H1 (cell line): ENCODE data around the gene CYSRT1. TPM values are rescaled to one million over a fixed set of nuclear protein-coding genes. Genes with fewer than 3 reads are reported as not detected.

Experiments used
- CTCF ChIA-PET: fragments of 300-600 bp; sonication (Branson Sonifier 250); formaldehyde crosslinking; loops from one replicate; lab custom pipeline; 2021; ENCODE audit not compliant: partially characterized antibody; lab: Charles Lee
- POLR2A ChIA-PET: fragments of 300-600 bp; sonication (Branson Sonifier 250); formaldehyde crosslinking; loops from one replicate; lab custom pipeline; 2021; ENCODE audit warnings: inconsistent platforms; ENCODE audit not compliant: partially characterized antibody; lab: Charles Lee
- DNase-seq, 2 experiments: peaks; one replicate each; pipeline versions ENCODE4 v3.0.0 to v3.0.0-alpha.2; 2010 to 2022; ENCODE audit warnings: low spot score in 2 of 2, low read depth in 1 of 2, mixed read lengths in 1 of 2
- FAIRE-seq: peaks from 2 replicates; lab custom pipeline; 2011; peaks lifted over from hg19 to GRCh38; lab: Jason Lieb, UNC
- H2AFZ ChIP-seq: 2 replicates; pipeline ENCODE4 v1.8.1; 2012; ENCODE audit warnings: low read length, inconsistent platforms
- H2AK5ac ChIP-seq: 2 replicates; pipeline ENCODE4 v1.6.1; 2013; ENCODE audit warnings: low read depth, low read length
- H2BK120ac ChIP-seq: replicated peaks from 2 replicates; pipeline ENCODE3; 2013; ENCODE audit warnings: low read depth, low read length, inconsistent platforms
- H2BK12ac ChIP-seq: 2 replicates; pipeline ENCODE4 v1.6.1; 2013; ENCODE audit warnings: low read depth, low read length
- H2BK15ac ChIP-seq: 2 replicates; pipeline ENCODE4 v1.6.1; 2013; ENCODE audit warnings: low read length
- H2BK20ac ChIP-seq: 2 replicates; pipeline ENCODE4 v1.6.1; 2013; ENCODE audit warnings: low read length
- H2BK5ac ChIP-seq: 2 replicates; pipeline ENCODE4 v1.6.1; 2013; ENCODE audit warnings: low read depth, low read length
- H3K14ac ChIP-seq: 2 replicates; pipeline ENCODE4 v1.6.1; 2013; ENCODE audit warnings: inconsistent platforms; ENCODE audit not compliant: insufficient read length
- H3K18ac ChIP-seq: 2 replicates; pipeline ENCODE4 v1.6.1; 2013; ENCODE audit warnings: low read length; ENCODE audit errors: extremely low read depth
- H3K23ac ChIP-seq: 2 replicates; pipeline ENCODE4 v1.6.1; 2013; ENCODE audit warnings: inconsistent platforms; ENCODE audit not compliant: insufficient read length
- H3K23me2 ChIP-seq: 2 replicates; pipeline ENCODE4 v1.6.1; 2013; ENCODE audit warnings: low read depth, low read length
- H3K27ac ChIP-seq: 2 replicates; pipeline ENCODE4 v1.6.1; 2011; ENCODE audit warnings: low read depth, low read length, inconsistent platforms
- H3K27me3 ChIP-seq, 4 experiments: replicated peaks in 1 of 4; 1 replicate in 1 of 4; 2 replicates in 3 of 4; pipeline versions ENCODE4 v1.6.1 to v1.8.1; 2011 to 2013; ENCODE audit warnings: low read length in 3 of 4, mild to moderate bottlenecking in 3 of 4, inconsistent platforms in 2 of 4, mixed read lengths in 2 of 4, moderate library complexity in 1 of 4; ENCODE audit not compliant: control insufficient read depth in 3 of 4, insufficient read depth in 3 of 4; ENCODE audit errors: extremely low read depth in 1 of 4
- H3K36me3 ChIP-seq, 4 experiments: 2 replicates each; pipeline versions ENCODE4 v1.6.1 to v1.8.1; 2011 to 2013; ENCODE audit warnings: mild to moderate bottlenecking in 4 of 4, low read length in 3 of 4, moderate library complexity in 2 of 4, control low read depth in 1 of 4, inconsistent platforms in 1 of 4; ENCODE audit not compliant: insufficient read depth in 4 of 4, control insufficient read depth in 2 of 4
- H3K4ac ChIP-seq: replicated peaks from 2 replicates; pipeline ENCODE3; 2013; ENCODE audit warnings: low read length, low read depth, mixed read lengths, inconsistent platforms; ENCODE audit not compliant: insufficient read length
- H3K4me1 ChIP-seq, 4 experiments: replicated peaks in 1 of 4; 1 replicate in 1 of 4; 2 replicates in 3 of 4; pipeline versions ENCODE4 v1.6.1 to v1.8.1; 2011 to 2013; ENCODE audit warnings: low read length in 3 of 4, inconsistent platforms in 2 of 4, mixed read lengths in 1 of 4; ENCODE audit not compliant: insufficient read depth in 4 of 4, control insufficient read depth in 3 of 4
- H3K4me2 ChIP-seq, 2 experiments: 2 replicates each; pipeline versions ENCODE4 v1.6.1 to v1.8.1; 2011 to 2013; ENCODE audit warnings: low read depth in 2 of 2, low read length in 2 of 2, control low read depth in 1 of 2, inconsistent platforms in 1 of 2, mild to moderate bottlenecking in 1 of 2; ENCODE audit not compliant: insufficient read depth in 1 of 2
- H3K4me3 ChIP-seq, 4 experiments: fragments of 200-600, 300-600 bp in 1 of 4; sonication (generic), shearing (Covaris generic), sonication (Bioruptor Twin) in 1 of 4; 2 replicates each; pipeline versions ENCODE4 v1.5.1 to v1.8.1; 2011 to 2016; ENCODE audit warnings: low read length in 4 of 4, low read depth in 3 of 4, control low read depth in 2 of 4, inconsistent platforms in 2 of 4, mild to moderate bottlenecking in 2 of 4, mixed read lengths in 1 of 4, moderate library complexity in 1 of 4; ENCODE audit not compliant: insufficient read depth in 2 of 4; ENCODE audit errors: extremely low read depth in 1 of 4
- H3K56ac ChIP-seq: replicated peaks from 2 replicates; pipeline ENCODE3; 2013; ENCODE audit warnings: low read depth, mild to moderate bottlenecking, mixed read lengths, low read length, inconsistent platforms; ENCODE audit not compliant: insufficient read length
- H3K79me1 ChIP-seq: 2 replicates; pipeline ENCODE4 v1.6.1; 2013; ENCODE audit warnings: low read depth, low read length, control low read depth
- H3K79me2 ChIP-seq, 2 experiments: 2 replicates each; pipeline versions ENCODE4 v1.6.1 to v1.8.1; 2012 to 2013; ENCODE audit warnings: low read length in 2 of 2, mild to moderate bottlenecking in 2 of 2, inconsistent platforms in 1 of 2; ENCODE audit not compliant: insufficient read depth in 2 of 2, control insufficient read depth in 1 of 2
- H3K9ac ChIP-seq, 4 experiments: replicated peaks in 1 of 4; 1 replicate in 1 of 4; 2 replicates in 3 of 4; pipeline versions ENCODE4 v1.6.1 to v1.8.1; 2011 to 2013; ENCODE audit warnings: low read depth in 3 of 4, low read length in 3 of 4, control low read depth in 2 of 4, mild to moderate bottlenecking in 2 of 4, moderate library complexity in 2 of 4, inconsistent platforms in 1 of 4; ENCODE audit errors: extremely low read depth in 1 of 4
- H3K9me3 ChIP-seq, 2 experiments: 2 replicates each; pipeline versions ENCODE4 v1.6.1 to v1.8.1; 2012 to 2013; ENCODE audit warnings: mild to moderate bottlenecking in 2 of 2, moderate library complexity in 2 of 2, control low read depth in 1 of 2, inconsistent platforms in 1 of 2, low read depth in 1 of 2, low read length in 1 of 2, mixed read lengths in 1 of 2; ENCODE audit not compliant: insufficient read depth in 2 of 2
- H4K20me1 ChIP-seq, 2 experiments: replicated peaks in 1 of 2; 2 replicates each; pipeline versions ENCODE3 to v1.8.1; 2011 to 2013; ENCODE audit warnings: inconsistent platforms in 2 of 2, low read length in 2 of 2, mild to moderate bottlenecking in 1 of 2; ENCODE audit not compliant: insufficient read depth in 2 of 2, control insufficient read depth in 1 of 2
- H4K5ac ChIP-seq: 2 replicates; pipeline ENCODE4 v1.6.1; 2013; ENCODE audit warnings: low read length, low read depth, mixed read lengths, inconsistent platforms; ENCODE audit not compliant: insufficient read length
- H4K8ac ChIP-seq: 2 replicates; pipeline ENCODE4 v1.8.0; 2013; ENCODE audit warnings: mild to moderate bottlenecking, moderate library complexity, low read length, inconsistent platforms; ENCODE audit not compliant: insufficient read depth; ENCODE audit errors: extremely low read depth
- H4K91ac ChIP-seq: replicated peaks from 2 replicates; pipeline ENCODE3; 2013; ENCODE audit warnings: low read length, mixed read lengths, inconsistent platforms; ENCODE audit not compliant: insufficient read length
- CBX8 ChIP-seq: fragments of 300-800, 300-1000 bp; sonication (generic); IDR thresholded peaks from 2 replicates; pipeline ENCODE4 v1.7.1; 2016; ENCODE audit warnings: low read depth, low read length, borderline replicate concordance
- PHF8 ChIP-seq: fragments of 200-600 bp; sonication (generic); conservative IDR thresholded peaks from 2 replicates; pipeline ENCODE4 v1.7.1; 2012; ENCODE audit warnings: low read depth, mild to moderate bottlenecking, inconsistent platforms, low read length, moderate library complexity
- SAP30 ChIP-seq: fragments of 300-600 bp; sonication (generic); IDR thresholded peaks from 2 replicates; pipeline ENCODE4 v1.7.1; 2012; ENCODE audit warnings: low read length, moderate library complexity, mild to moderate bottlenecking, inconsistent platforms; ENCODE audit not compliant: insufficient read depth, insufficient replicate concordance
- WGBS, 2 experiments: shearing (Covaris generic) in 1 of 2; methylation state at CpG; one replicate each; pipeline versions ENCODE4 v1.1.6 to v1.1.7; 2013 to 2015; ENCODE audit warnings: low lambda C conversion rate in 2 of 2, mixed read lengths in 2 of 2, inconsistent platforms in 1 of 2, low coverage in 1 of 2, missing lambda C conversion rate in 1 of 2; ENCODE audit not compliant: insufficient replicate concordance in 2 of 2, insufficient coverage in 1 of 2, insufficient read length in 1 of 2; ENCODE audit errors: extremely low coverage in 1 of 2, missing lambda C conversion rate in 1 of 2; 5-methylcytosine and 5-hydroxymethylcytosine counted together
- polyA plus RNA-seq, 7 experiments: library from polyadenylated mRNA; depleted of rRNA in 3 of 7; stranded (reverse) in 5 of 7; unstranded in 2 of 7; fragments of >200 nt in 5 of 7; fragments of 200-250 nt in 2 of 7; gene quantifications; 1 replicate in 5 of 7; 2 replicates in 1 of 7; 4 replicates in 1 of 7; pipeline versions ENCODE4 v1.2.1 to v1.2.3, GENCODE V29; 2011 to 2013; ENCODE audit warnings: missing spikeins in 2 of 7, mixed read lengths in 2 of 7
- total RNA-seq: library from RNA; stranded (reverse); fragmentation: NEBNext Ultra II Directional; extraction: Animal tissue kit (Norgen Biotek cat#: 25700); gene quantifications from 2 replicates; pipeline ENCODE4 v1.2.1, GENCODE V29; 2021

The CYSRT1 gene
- total and polyA plus RNA-seq, 2 of the 8 experiments (the other 6 are each of a cell fraction or from before 2014, with no cell fraction given) = 1.0 to 6.5 TPM

DNA sequence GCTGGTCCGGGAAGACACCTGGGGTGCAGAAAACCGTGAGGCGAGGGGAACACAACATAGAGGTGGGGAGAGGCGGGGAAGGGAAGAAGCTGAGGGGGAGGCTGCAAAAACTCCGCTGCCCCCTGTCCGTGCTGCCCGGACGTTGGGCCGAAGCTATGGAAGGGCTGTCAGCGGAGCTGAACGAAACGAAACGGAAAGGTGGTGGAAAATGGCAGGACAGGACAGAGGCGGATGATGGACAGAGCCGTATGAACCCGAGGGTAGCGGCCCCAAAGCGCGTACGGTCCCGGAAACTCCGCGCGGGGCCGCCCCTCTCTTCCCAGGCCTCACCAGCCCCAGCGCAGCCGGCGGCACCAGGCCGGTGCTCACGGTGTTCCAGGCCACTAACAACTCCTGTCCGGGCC is 36.9 kb upstream of the CYSRT1 start:
- H2BK20ac ChIP-seq = no peak overlapping the region
- peak overlapping the region; percentile 4 for H3K4ac ChIP-seq
- DNase-seq (no peak), FAIRE-seq (no peak)
- H4K91ac ChIP-seq = no peak overlapping the region
- H2BK15ac ChIP-seq = no peak overlapping the region
- ChIA-PET CTCF (interaction anchor here (1.0 to 14.0 kb wide), 10 partner anchors 9 to 152 kb away, joined by 3 to 204 read pairs (median 10); partner anchors contain the start of genes CYSRT1, LRRC26, NDOR1 and RNF208), POLR2A (interaction anchor here (0.6 to 11.0 kb wide), 16 partner anchors 8 to 59 kb away, joined by 3 to 107 read pairs (median 8); partner anchors contain the start of genes CYSRT1, NDOR1, RNF208 and RNF224)
- 2% methylated on average over 13 of the region's 31 CpGs; no CpG with 5 or more reads in 1 of the 2 experiments for WGBS, 2 experiments
- no peak overlapping the region for H4K5ac ChIP-seq
- H3K56ac ChIP-seq = peak overlapping the region; percentile 69
- H3K14ac ChIP-seq = no peak overlapping the region
- H3K27me3 ChIP-seq = no peaks in the 10 kb centered on the region; a peak in 1 of 7 replicates
- H3K9me3 ChIP-seq = no peaks in the 10 kb centered on the region
- H3K4me1 ChIP-seq = peaks cover 0 to 17% (median 6%) of the 10 kb centered on the region in 4 experiments; a peak in 5 of 7 replicates
- H2AK5ac ChIP-seq = no peak overlapping the region
- peaks cover 8% of the 10 kb centered on the region; the same call in 1 of the 2 replicates for H3K23me2 ChIP-seq
- H3K23ac ChIP-seq = no peak overlapping the region
- no peak overlapping the region for H2BK5ac ChIP-seq
- peak overlapping the region; percentile 71 to 92 (median 82) for H3K4me3 ChIP-seq
- no peak overlapping the region for H2AFZ ChIP-seq
- peak; percentile 95 for TF ChIP-seq PHF8
- peak; percentile 74 for TF ChIP-seq SAP30
- TF ChIP-seq CBX8 = no peak
- H2BK120ac ChIP-seq = no peak overlapping the region
- peak overlapping the region; percentile 96 for H4K8ac ChIP-seq
- H4K20me1 ChIP-seq = peaks cover 8 to 28% of the 10 kb centered on the region in 2 experiments
- H3K79me2 ChIP-seq = peaks cover 0 to 30% of the 10 kb centered on the region in 2 experiments; a peak in 2 of 4 replicates
- no peak overlapping the region for H3K18ac ChIP-seq
- no peak overlapping the region for H2BK12ac ChIP-seq
- H3K9ac ChIP-seq = peak overlapping the region; percentile 37 to 84 (median 79)
- H3K79me1 ChIP-seq = peaks cover 9% of the 10 kb centered on the region; the same call in 1 of the 2 replicates
- peak overlapping the region; percentile 57; the same call in 1 of the 2 replicates for H3K27ac ChIP-seq
- peaks cover 3 to 13% (median 8%) of the 10 kb centered on the region in 4 experiments; a peak in 6 of 8 replicates for H3K36me3 ChIP-seq
- H3K4me2 ChIP-seq = peak overlapping the region; percentile 83 to 96
